Cerebellar cortex (tissue), 1 donor: ENCODE results near the gene SAMD14.

Experiments used
- DNase-seq: peaks from one replicate; pipeline ENCODE4 v3.0.0-alpha.2; 2015; ENCODE audit warnings: low spot score

SAMD14 gene

DNA sequence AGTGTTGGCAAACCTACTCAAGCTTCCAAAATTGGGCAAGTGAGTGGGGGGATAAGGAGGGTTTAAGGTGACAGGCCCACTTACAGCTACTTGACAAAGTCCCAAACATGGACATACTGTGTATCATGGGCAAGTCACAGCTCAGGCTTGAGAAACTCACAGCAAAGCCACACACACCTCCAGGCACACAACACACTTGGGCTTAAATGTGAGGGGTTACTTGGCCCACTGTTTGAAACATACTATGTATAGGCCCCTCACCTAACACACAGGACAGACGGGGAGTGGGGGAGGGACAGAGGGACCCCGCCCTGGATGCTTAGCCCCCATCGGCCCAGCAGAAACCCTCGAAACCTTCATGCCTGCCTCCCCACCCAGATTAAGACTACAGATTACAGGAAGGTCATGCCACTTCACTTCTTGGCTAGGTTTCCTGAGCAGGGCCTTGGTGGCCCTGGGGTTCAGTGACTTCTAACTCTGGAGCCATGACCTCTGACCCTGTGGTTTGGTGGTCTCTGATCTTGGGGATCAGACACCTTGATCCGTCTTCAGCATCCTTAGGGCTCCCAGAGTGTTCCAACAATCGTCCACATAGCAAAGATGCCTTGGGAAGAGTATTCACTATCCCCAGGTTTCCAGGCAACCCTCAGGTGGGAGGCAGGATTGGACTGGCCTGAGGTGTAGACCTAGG is 2.3 kb upstream of the SAMD14 start:
- DNase-seq: no peak

DNA sequence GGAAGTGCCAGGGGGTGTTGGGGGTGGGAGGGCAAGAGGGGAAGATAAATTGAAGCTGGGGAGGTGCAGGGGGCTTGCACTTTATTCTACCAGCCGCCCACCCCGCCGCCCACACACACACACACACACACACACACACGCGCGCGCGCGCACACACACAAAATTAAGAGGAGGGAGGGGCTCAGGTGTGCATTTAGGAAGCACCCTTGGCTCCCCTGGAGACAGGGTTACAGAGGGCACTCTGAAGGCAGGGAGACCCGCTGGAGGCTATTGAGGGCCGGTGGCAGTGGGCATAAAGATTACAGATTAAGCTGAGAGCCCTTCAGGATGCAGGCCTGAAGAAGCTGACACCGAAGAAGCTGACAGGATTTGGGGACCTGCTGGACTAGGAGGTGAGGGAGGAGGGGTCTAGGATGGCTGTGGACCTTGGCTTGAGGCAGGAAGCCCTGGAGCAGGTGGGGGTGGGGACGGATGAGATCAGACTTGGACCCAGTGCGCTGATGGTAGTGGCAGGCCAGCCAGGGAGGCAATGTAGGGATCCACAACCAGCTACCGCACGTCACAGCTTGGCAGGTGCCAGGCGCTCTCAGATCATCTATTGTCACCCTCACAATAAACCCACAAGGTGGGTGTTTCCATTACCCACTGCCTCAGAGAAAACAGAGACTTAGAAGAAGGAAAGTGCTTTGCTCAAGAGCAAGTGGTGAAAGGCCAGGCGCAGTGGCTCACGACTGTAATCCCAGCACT is 772 bp upstream of the SAMD14 start:
- peak; percentile 81 for DNase-seq

DNA sequence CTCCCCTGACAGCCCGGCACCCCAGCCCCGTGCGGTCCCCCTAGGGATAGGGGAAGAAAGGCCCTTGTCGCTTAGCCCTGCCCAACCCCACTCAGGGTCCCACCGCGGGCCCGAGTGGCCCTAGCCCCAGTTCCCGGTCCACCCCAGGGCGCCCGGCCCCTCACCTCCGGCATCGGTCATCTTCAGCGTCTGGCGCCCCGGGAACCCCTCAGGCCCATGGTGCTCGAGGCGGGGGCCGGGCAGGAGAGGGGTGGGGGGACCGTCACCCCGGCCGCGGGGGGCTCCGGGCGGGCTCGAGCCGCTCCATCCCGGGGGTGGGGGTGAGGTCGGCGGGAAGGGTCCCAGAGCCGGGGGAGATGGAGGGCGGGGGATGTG is 620 bp downstream of the SAMD14 start:
- no peak for DNase-seq

DNA sequence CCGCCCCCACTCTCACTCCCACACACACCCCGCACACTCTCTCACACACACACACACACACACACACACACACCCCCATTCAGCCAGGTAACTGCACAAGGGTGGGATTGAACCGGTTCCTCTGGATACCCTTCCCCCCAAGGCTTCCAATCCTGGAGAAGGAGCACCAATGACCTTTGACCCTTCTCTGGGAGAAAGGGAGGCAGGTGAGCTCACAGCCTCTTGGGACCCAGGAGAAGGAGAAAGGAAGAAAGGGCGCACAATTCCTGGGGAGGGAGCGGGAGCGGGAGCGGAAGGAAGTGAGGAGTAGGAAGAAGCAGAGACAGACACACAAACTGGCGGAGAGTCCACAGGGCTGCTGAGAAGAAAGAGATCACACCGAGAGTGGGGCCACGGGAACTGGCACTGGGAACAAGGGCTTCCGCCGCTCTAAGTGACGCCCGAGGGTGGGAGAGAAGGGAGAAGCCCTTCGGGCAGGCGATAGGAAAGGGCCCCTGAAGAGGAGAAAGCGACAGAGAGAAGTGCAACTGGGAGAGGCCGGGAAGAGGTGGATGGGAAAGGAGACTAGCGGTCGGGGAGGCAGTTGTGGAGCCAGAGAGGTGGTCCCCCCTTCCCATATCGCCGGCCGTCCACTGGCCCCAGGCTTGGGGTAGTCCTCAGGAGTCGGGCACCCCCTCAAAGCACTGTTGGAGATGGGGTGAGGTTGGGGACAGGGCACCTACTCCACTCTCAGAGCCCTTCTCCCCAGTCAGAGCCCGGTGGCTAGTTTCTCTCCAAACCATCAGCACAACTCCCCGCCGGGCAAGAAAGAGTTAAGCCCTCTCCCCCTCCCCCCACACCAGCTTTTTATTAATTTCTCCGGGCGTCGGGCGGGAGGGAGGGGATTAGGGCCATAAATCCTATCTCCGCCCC is 1.3 kb downstream of the SAMD14 start:
- DNase-seq: peak; percentile 62

DNA sequence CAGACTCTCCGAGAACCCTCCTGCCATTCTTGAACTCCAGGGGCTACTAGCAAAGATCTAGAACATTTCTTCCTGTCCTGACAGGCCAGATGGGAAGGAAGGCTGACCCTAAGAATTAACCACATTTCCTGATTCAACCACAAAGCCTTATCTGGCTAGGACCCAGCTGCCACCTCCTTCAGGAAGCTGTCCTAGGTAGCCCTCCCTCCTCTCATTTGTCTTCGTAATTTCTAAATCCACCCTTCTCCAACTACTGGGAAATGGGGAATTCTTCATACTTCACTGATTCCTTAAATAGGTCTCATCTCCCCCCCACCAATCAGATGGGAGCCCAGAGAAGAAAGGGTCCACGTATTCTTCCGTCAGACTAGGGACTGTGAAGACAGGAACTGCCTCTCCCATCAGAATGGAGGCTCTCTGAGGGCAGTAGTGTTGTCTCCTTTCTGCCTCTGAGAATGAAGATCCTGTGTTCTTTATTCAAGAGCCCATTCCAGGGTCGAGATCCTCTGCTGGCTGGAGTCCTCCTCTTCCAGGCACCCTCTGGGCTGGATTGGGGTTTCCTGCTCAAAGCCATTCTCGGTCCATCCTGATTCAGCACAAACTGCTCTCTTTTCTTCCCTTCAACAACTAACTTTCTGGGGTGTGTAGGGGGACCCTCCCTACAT is 2.1 kb downstream of the SAMD14 start:
- no peak for DNase-seq

DNA sequence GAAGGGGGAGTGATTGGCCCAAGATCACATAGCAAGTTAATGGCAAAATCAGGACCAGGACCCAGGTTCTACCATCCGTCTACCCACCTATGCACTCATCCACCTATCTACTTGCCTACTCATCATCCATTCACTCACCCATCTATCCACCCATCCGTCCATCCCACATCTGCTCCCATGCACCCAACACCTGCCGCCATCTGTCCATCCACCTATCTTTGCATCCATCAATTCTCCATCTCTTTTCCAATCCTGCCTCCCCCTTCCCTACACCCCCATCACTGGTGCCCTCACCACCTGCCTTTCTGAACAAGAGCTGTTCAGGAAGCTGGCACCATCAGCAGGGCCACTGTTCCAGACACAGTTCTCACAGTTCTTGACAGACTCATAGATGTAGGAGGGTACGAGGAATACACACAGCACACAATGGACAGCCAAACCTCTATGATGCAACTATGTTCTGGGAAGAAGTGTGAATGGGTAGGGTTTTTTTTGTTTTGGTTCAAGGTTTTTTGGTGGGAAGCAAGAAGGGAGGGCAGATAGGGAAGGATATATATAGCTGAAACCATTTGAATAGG is 4.5 kb downstream of the SAMD14 start:
- DNase-seq: no peak

DNA sequence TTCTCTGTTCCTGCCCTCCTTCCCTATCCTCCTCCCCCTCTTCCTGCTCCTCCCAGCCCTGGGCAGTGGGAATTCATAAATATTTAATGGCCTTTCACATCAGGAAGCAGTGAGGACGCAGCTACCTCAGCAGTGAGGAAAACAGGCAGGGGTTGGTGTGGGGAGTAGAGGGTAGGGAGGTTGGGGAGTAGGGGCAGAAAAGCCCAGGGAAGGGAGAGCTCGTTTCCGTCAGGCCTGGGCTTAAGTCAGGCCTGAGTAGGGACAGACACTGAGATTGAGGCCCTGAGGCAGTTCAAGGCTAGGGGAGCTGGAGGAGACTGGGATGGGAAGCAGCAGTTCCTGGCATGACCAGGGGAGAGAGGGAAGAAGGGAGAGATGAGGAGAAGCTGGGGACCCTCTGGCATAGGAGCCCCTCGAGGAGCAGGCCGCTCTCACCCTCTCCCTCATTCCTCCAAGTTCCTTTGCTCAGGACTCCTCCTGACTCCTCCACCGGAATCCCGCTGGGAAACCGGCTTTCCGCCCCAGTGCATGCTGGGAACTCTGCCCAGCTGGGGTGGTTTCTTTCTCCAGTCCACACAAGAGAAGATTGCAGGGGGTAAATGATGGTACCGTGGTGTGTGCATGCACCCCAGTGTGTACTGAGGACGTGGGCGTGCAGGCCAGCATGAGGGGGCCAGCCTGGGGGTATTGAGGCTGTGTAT is 6.2 kb downstream of the SAMD14 start:
- DNase-seq: peak; percentile 67

DNA sequence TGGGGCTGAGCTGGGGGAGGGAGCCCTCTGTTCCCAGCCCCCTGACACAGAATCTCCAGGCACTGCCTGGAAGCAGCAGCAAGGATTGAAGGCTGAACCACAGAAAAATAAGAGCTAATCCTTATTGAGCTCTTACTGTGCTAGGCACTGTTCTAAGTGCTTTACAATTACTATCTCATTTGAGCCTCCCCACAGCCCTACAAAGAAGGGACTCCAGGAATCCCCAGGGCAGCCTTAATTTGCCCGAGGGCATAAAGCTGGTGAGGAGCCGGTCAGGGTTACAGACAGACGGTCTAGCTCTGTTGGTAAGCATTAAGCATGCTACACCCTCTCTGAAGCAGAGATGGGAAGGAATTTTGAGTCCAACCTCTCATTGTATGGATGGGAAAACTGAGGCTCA is 7.0 kb downstream of the SAMD14 start:
- no peak for DNase-seq

DNA sequence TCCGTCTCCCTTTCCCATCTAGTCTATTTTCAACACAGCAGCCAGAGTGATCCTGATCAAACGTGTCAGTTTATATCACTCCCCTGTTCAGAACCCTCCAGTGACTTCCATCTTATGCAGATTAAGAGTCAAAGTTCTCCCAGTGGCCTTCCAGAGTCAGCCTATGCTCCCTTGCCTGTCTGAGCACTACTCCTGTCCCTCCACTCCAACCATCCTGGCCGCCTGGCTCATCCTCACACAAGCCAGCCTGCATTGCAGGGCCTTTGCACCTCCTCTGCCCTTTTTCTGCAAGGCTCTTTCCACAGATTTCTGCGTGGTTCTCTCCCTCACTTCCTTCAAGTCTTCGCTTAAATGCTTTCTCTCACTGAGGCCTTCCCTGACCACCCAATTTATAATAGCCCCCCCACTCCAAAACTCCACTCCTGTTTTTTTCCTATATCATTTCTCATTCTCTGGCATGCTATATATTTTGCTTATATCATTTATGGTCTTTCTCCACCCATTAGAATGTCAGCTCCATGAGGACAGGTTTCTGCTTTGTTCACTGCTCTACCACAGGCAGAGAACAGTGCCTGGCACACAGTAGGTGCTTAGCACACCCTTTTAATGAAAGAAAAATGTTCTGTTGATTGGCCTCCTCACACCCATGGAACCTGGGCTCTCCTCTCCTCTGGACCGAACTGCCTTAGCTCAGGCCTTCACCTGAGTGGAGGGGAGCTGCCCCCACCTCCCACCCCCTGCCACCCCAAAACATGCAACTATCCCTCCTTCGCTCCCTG is 9.3 kb downstream of the SAMD14 start:
- DNase-seq: no peak

DNA sequence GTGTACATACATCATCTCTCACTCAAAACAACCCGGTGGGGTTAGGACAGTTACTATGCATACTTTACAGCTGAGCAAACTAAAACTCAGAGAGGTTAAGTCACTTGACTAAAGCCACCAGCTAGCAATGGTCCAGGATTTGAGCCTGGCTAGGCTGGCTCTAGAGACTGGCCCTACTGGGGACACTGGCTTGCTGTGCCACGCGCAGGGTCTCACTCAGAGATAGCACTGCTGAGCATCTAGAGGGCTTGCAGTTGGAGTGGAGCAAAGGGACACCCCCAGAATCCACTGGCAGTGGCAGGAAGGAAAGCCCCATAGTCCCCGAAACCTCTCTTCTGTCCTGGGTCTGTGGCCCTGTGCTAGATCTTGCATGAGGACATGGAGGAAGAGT is 11.1 kb downstream of the SAMD14 start:
- DNase-seq: no peak

DNA sequence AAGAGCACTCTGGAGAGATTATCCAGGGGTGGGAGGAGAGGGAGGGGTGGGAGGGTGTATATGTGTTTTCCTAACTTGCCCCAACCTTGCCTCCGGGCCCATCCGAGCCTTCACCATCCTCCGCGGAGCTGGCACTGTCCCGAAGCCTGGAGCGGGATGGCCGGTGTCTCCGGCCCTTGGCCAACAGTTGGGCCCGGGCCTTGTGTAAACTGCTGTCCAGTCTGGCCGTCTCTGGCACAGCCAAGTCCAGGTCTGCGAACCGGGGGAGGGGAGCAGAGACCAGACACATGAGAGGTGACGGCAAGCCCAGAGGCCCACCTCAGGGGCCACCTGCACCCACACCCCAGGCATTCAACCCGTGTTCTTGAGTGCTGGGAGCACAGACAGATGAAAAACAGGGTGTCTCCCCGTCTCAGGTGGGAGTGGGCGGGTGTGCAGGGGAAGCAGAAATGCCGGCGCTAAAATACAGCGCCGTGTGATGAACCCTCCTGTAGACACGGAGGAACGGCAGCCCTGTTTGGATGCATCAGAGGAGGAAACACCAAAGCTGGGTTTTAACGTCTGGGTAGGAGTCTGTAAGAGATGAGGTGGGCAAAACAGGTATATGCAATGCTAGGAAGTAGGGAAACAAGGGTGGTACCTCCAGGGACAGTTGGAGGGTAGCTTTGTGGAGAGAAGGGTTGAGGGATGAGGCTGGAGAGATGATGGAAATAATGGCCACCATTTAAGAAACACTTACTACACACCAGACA is 11.7 kb downstream of the SAMD14 start:
- DNase-seq: peak; percentile 74

DNA sequence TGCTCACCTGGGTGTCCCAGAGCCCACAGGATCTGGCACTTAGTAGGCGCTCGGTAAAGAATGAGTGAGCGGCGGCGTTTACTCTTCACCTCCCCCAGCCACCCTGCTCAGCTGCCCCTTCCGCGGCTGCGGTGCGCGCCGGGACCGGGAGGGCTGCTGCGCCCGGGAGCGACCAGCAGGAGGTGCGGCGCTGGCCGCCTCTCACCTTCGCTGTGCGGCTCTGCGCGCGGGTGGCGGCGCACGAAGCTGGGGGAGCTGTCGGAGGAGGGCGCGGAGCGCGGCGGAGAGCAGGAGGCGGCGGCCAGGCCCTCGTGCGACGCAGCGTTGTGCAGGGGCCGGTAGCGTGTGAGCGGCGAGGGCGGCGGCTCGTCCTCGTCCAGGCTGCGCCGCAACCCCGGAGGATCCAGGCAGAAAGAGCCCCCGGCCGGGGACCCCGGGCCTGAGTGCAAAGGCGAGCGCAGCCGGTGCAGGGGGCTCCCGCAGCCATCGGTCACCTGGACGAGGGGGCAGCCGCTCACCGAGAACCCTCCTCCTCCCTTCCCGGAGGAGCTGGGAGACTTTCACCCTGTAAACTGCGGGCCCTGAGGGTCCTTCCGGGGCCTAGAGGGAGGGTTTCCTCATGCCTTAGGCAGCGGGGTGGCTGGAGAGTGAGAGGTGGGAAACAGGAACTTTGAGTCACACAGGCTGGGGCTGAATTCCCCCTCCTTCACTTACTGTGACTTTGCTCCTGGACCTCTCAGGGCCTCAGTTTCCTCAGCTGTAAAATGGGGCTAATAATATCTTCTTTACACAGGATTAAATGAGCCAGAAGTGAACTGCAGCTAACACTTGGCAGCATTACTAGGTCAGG is 12.5 kb downstream of the SAMD14 start:
- DNase-seq: no peak

DNA sequence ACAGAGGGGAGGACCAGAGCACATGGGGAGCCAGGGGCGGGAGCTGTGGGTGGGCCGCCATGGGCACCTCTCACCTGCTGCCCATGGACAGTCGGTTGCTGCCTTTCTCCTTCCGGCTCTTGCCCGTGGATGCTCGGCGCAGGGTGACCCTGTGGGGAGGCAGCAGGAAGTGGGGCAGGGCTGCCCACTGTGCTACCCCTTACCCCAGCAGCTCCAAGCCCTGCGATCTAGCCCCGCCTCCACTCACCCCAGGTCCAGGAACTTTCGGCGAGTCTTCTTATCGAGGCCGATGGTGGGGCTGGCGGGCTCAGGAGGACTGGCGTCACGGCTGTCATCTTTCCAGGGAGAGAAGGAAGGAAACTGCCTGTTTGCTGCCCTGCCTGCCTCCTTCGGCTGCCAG is 14.2 kb downstream of the SAMD14 start:
- no peak for DNase-seq

DNA sequence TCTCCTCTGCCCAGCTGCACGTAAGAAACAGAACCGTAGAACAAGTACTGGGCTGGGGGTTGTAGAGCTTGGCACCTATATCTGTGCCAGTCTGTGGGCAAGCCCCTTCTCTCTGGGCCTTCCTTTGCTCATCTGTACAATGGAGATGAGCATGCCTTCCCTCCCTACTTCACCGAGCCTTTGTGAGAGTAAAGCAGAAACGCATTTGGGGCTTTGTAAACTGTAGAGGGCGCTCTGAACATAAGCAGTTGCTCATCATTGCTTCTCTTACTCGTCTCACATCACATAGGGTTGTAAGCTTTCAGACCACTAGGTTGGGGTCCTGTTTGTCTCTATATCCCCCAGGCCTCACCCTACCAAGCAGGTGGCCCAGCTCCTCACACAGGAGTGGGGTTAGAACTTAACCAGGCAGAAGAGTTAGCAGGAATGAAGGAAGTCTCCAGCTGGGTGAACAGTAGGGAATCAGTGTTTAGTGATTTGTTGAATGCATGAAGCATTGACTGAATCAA is 15.1 kb downstream of the SAMD14 start:
- peak; percentile 86 for DNase-seq

DNA sequence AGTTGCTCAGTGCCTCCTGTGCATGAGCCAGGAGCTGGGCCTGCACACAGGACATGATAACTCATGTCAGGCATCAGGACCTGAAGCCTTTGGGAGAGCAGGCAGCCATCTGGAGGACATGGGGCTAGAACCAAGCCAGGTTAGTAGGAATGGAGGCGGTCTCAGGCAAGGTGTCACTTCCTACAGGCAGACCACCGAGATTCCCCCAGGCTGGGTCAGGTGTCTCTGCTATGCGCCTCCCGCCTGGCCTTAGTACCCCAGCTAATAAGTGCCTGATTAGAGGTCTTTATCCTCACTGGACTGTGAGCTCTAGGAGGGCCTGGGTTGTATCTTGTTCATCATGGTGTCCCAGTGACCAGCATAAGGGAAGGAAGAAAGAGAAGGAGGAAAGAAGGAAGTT is 15.6 kb downstream of the SAMD14 start:
- DNase-seq: no peak

DNA sequence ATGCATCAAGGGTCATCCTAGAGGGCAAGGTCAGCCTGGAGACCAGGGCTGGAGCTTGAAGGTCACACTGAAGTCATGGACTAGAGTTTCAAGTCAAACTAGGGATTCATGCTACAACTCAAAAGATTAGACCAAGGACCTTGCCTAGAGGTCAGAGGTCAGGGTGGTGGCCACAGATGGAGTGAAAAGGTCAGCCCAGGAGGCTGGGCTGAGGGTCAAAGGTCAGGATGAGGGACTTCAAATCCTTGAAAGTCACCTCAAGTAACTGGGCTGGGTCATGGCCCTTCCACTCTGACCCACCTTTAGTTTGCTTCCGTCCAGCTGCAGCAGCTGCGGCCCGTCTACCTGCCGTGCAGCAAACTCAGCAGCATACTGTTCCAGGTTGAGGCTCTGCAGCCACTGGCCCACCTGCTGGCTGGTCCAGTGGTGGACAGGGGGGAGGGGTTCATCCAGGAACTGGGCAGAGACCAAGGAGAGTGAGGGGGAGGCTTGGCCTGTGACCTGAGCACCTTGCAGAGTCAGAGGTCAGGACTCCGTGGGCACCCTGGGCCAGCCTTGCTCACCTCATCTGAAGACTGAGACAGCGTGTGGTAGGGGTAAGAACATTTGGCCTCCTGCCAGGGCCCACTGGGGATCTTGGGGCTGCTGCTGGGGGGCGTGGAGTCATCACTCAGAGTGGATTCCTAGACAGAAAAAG is 16.2 kb downstream of the SAMD14 start:
- no peak for DNase-seq

DNA sequence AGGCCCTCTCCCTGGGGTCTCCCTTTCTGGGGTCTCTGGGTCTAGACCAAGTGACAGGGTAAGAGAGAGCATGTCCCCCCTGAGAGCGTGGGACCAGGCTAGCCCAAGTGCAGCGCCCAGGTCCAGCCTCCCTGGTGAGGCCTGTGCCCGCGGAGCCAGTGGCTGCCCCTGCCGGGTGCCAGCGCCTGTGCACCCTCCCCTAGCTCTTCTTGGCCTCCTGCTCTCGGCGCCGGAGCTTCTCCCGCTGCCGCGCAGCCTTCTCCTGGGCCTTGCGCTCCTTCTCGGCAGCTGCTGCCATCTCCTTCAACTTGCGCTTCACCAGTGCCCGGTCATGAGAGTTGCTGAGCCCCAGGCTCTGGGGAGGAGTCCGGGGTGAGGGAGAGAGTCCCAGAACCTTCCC is 17.3 kb downstream of the SAMD14 start:
- DNase-seq: no peak
